Measurements from ENCODE around the gene TPPP2. TPM values are rescaled to one million over a fixed set of nuclear protein-coding genes. Genes with fewer than 3 reads are reported as not detected.

TPPP2 gene
- total and polyA plus RNA-seq, 4 donors = not detected

- Histone ChIP-seq H3K27ac (ENCODE audit: low read depth in 1 of 2, low read length in 2 of 2) (no peak overlapping the region), H3K36me3 (ENCODE audit: control insufficient read depth in 1 of 2, insufficient read depth in 2 of 2, low read length in 1 of 2) (no peaks in the 10 kb centered on the region), H3K4me3 (ENCODE audit: low read length in 2 of 2) (no peak overlapping the region), H3K4me1 (ENCODE audit: control insufficient read depth in 1 of 2, insufficient read depth in 2 of 2, low read length in 2 of 2) (no peaks in the 10 kb centered on the region), H3K27me3 (ENCODE audit: control insufficient read depth in 1 of 2, insufficient read depth in 2 of 2, low read length in 1 of 2) (no peaks in the 10 kb centered on the region), H3K9me3 (ENCODE audit: control insufficient read depth, low read length) (no peaks in the 10 kb centered on the region)
- ATAC-seq (ENCODE audit: low FRiP score) = no peak
- no peak for DNase-seq
- WGBS, 2 donors = 43 to 48% methylated on average over 3 of the region's 3 CpGs
- intact Hi-C loops (cut with DNase I) = no loop called here
These were observed 33.5 kb downstream of the TPPP2 start for GRCh38 chr14:21063479-21063878.

- Histone ChIP-seq H3K4me3 (ENCODE audit: low read length in 2 of 2) (no peak overlapping the region), H3K27ac (ENCODE audit: low read depth in 1 of 2, low read length in 2 of 2) (no peak overlapping the region), H3K36me3 (ENCODE audit: control insufficient read depth in 1 of 2, insufficient read depth in 2 of 2, low read length in 1 of 2) (no peaks in the 10 kb centered on the region), H3K4me1 (ENCODE audit: control insufficient read depth in 1 of 2, insufficient read depth in 2 of 2, low read length in 2 of 2) (no peaks in the 10 kb centered on the region), H3K9me3 (ENCODE audit: control insufficient read depth, low read length) (no peaks in the 10 kb centered on the region), H3K27me3 (ENCODE audit: control insufficient read depth in 1 of 2, insufficient read depth in 2 of 2, low read length in 1 of 2) (no peaks in the 10 kb centered on the region)
- WGBS, 2 donors = 82 to 87% methylated on average over 7 of the region's 7 CpGs
- intact Hi-C loops (cut with DNase I) = no loop called here
- no peak for DNase-seq
- no peak for ATAC-seq (ENCODE audit: low FRiP score)
These were observed 37.0 kb downstream of the TPPP2 start for GRCh38 chr14:21066882-21067502.

GRCh38 chr14:21068521-21069387, 38.7 kb downstream of the TPPP2 start:
- 1 to 3% methylated on average over 45 of the region's 45 CpGs for WGBS, 2 donors
- H3K4me3 ChIP-seq (ENCODE audit: low read length in 2 of 2) = peak overlapping the region in 1 of 2 donors; percentile 15

GRCh38 chr14:21069388-21070082, 39.5 kb downstream of the TPPP2 start:
- Histone ChIP-seq H3K4me3 (ENCODE audit: low read length in 2 of 2) (peak overlapping the region; percentile 51 to 63), H3K4me1 (ENCODE audit: control insufficient read depth in 1 of 2, insufficient read depth in 2 of 2, low read length in 2 of 2) (no peaks in the 10 kb centered on the region), H3K27me3 (ENCODE audit: control insufficient read depth in 1 of 2, insufficient read depth in 2 of 2, low read length in 1 of 2) (no peaks in the 10 kb centered on the region), H3K36me3 (ENCODE audit: control insufficient read depth in 1 of 2, insufficient read depth in 2 of 2, low read length in 1 of 2) (no peaks in the 10 kb centered on the region), H3K27ac (ENCODE audit: low read depth in 1 of 2, low read length in 2 of 2) (peak overlapping the region in 1 of 2 donors; percentile 49), H3K9me3 (ENCODE audit: control insufficient read depth, low read length) (no peaks in the 10 kb centered on the region)
- ATAC-seq (ENCODE audit: low FRiP score) (peak; percentile 47), DNase-seq (peak in 1 of 2 donors; percentile 81)
- intact Hi-C loops (cut with DNase I) = loop anchor here (1.0 to 10.0 kb wide), 5 partner anchors 23 to 315 kb away; partner anchors contain the start of gene SUPT16H (in 1 of the 2)
- 1% methylated on average over 36 to 40 of the region's 40 CpGs for WGBS, 2 donors

More at GRCh38 chr14:21068521-21069387, 38.7 kb downstream of the TPPP2 start:
- intact Hi-C loops (cut with DNase I) = loop anchor here (1.0 to 2.0 kb wide), 3 partner anchors 24 to 38 kb away; no protein-coding TSS in a partner anchor
- Histone ChIP-seq H3K27me3 (ENCODE audit: control insufficient read depth in 1 of 2, insufficient read depth in 2 of 2, low read length in 1 of 2) (no peaks in the 10 kb centered on the region), H3K27ac (ENCODE audit: low read depth in 1 of 2, low read length in 2 of 2) (no peak overlapping the region), H3K36me3 (ENCODE audit: control insufficient read depth in 1 of 2, insufficient read depth in 2 of 2, low read length in 1 of 2) (no peaks in the 10 kb centered on the region), H3K9me3 (ENCODE audit: control insufficient read depth, low read length) (no peaks in the 10 kb centered on the region), H3K4me1 (ENCODE audit: control insufficient read depth in 1 of 2, insufficient read depth in 2 of 2, low read length in 2 of 2) (no peaks in the 10 kb centered on the region)
- ATAC-seq (ENCODE audit: low FRiP score) = peak; percentile 72
- DNase-seq = peak; percentile 67 to 82

- Histone ChIP-seq H3K27ac (ENCODE audit: low read depth in 1 of 2, low read length in 2 of 2) (peak within 1 kb of the TSS in 1 of 2 donors; percentile 49), H3K4me1 (ENCODE audit: control insufficient read depth in 1 of 2, insufficient read depth in 2 of 2, low read length in 2 of 2) (no peaks in the 10 kb centered on the region), H3K27me3 (ENCODE audit: control insufficient read depth in 1 of 2, insufficient read depth in 2 of 2, low read length in 1 of 2) (no peaks in the 10 kb centered on the region), H3K9me3 (ENCODE audit: control insufficient read depth, low read length) (no peaks in the 10 kb centered on the region), H3K4me3 (ENCODE audit: low read length in 2 of 2) (peak within 1 kb of the TSS; percentile 51 to 63), H3K36me3 (ENCODE audit: control insufficient read depth in 1 of 2, insufficient read depth in 2 of 2, low read length in 1 of 2) (no peaks in the 10 kb centered on the region)
- peak; percentile 81 for ATAC-seq (ENCODE audit: low FRiP score)
- intact Hi-C loops (cut with DNase I) = loop anchor here in 1 of 2 donors (1.0 to 10.0 kb wide), 2 partner anchors 34 to 315 kb away; partner anchors contain the start of gene SUPT16H
- 0% methylated on average over 4 to 63 of the region's 63 CpGs for WGBS, 2 donors
- DNase-seq = peak; percentile 75 to 91
These were observed 40.1 kb downstream of the TPPP2 start, which contains the start of gene ARHGEF40 for GRCh38 chr14:21070083-21070609. TSS of gene ARHGEF40 (plus strand) at chr14:21070304. CDS start at chr14:21070397, 93 bp downstream.

- ATAC-seq (ENCODE audit: low FRiP score) (peak; percentile 55), DNase-seq (peak; percentile 66 to 82)
- Histone ChIP-seq H3K27ac (ENCODE audit: low read depth in 1 of 2, low read length in 2 of 2) (peak overlapping the region in 1 of 2 donors; percentile 49), H3K4me3 (ENCODE audit: low read length in 2 of 2) (peak overlapping the region; percentile 51 to 63), H3K27me3 (ENCODE audit: control insufficient read depth in 1 of 2, insufficient read depth in 2 of 2, low read length in 1 of 2) (no peaks in the 10 kb centered on the region), H3K9me3 (ENCODE audit: control insufficient read depth, low read length) (no peaks in the 10 kb centered on the region), H3K4me1 (ENCODE audit: control insufficient read depth in 1 of 2, insufficient read depth in 2 of 2, low read length in 2 of 2) (no peaks in the 10 kb centered on the region), H3K36me3 (ENCODE audit: control insufficient read depth in 1 of 2, insufficient read depth in 2 of 2, low read length in 1 of 2) (peaks cover 0 to 2% of the 10 kb centered on the region in 2 donors)
- WGBS, 2 donors = 1 to 2% methylated on average over 22 to 23 of the region's 23 CpGs
- intact Hi-C loops (cut with DNase I) = loop anchor here in 1 of 2 donors (1.0 to 10.0 kb wide), 2 partner anchors 34 to 314 kb away; partner anchors contain the start of gene SUPT16H
These were observed 40.7 kb downstream of the TPPP2 start for GRCh38 chr14:21070610-21071224.

GRCh38 chr14:21071225-21072030, 41.4 kb downstream of the TPPP2 start:
- H3K27me3 ChIP-seq (ENCODE audit: control insufficient read depth in 1 of 2, insufficient read depth in 2 of 2, low read length in 1 of 2) = no peaks in the 10 kb centered on the region
- intact Hi-C loops (cut with DNase I) = loop anchor here in 1 of 2 donors (10.0 kb wide), 1 partner anchor 313 kb away; the partner anchor contains the start of gene SUPT16H
- ATAC-seq (ENCODE audit: low FRiP score) (peak; percentile 88), DNase-seq (peak; percentile 96)
- H3K4me1 ChIP-seq (ENCODE audit: control insufficient read depth in 1 of 2, insufficient read depth in 2 of 2, low read length in 2 of 2) = no peaks in the 10 kb centered on the region
- 0 to 1% methylated on average over 29 to 37 of the region's 37 CpGs for WGBS, 2 donors
- peak overlapping the region; percentile 34 to 49 for H3K27ac ChIP-seq (ENCODE audit: low read depth in 1 of 2, low read length in 2 of 2)
- peak overlapping the region; percentile 51 to 63 for H3K4me3 ChIP-seq (ENCODE audit: low read length in 2 of 2)
- peaks cover 0 to 2% of the 10 kb centered on the region in 2 donors for H3K36me3 ChIP-seq (ENCODE audit: control insufficient read depth in 1 of 2, insufficient read depth in 2 of 2, low read length in 1 of 2)
- H3K9me3 ChIP-seq (ENCODE audit: control insufficient read depth, low read length) = no peaks in the 10 kb centered on the region
